HepG2 (cell line): ENCODE data around the gene SLC29A1. TPM values are rescaled to one million over a fixed set of nuclear protein-coding genes. Genes with fewer than 3 reads are reported as not detected.

ENCODE experiments used
- AGO2 ChIP-seq: fragments of 200-400 bp; formaldehyde crosslinking; optimal IDR thresholded peaks from 2 replicates; pipeline ENCODE3; 2017; ENCODE audit warnings: mild to moderate bottlenecking, low read depth, low read length, moderate library complexity
- ARHGAP35 ChIP-seq: sonication (generic); formaldehyde crosslinking; IDR thresholded peaks from 2 replicates; pipeline ENCODE4 v1.9.0; 2022; ENCODE audit warnings: mild to moderate bottlenecking, inconsistent platforms, moderate library complexity, missing genetic modification reagents, borderline replicate concordance
- BCL6 ChIP-seq: IDR thresholded peaks from 2 replicates; pipeline ENCODE4 v1.6.1; 2016; ENCODE audit warnings: missing genetic modification reagents, missing compliant biosample characterization
- CBX1 ChIP-seq: IDR thresholded peaks from one replicate; pipeline ENCODE4 v1.6.1; 2016; ENCODE audit warnings: antibody characterized with exemption, low read depth
- ERF ChIP-seq: IDR thresholded peaks from 2 replicates; pipeline ENCODE4 v1.6.1; 2018; ENCODE audit warnings: missing biosample characterization, missing genetic modification reagents
- ETV6 ChIP-seq: sonication (generic); formaldehyde crosslinking; conservative IDR thresholded peaks from 2 replicates; pipeline ENCODE4 v1.4.0; 2020; ENCODE audit warnings: missing genetic modification reagents
- FOXP1 ChIP-seq, 2 experiments: fragments of 450-650 bp in 1 of 2; IDR thresholded peaks; 2 replicates each; pipeline ENCODE4 v1.6.1; 2017 to 2018; ENCODE audit warnings: antibody characterized with exemption in 1 of 2
- IKZF1 ChIP-seq: fragments of 450-650 bp; IDR thresholded peaks from 2 replicates; pipeline ENCODE4 v1.7.1; 2016
- KDM5A ChIP-seq: fragments of 200-600 bp; sonication (generic); IDR thresholded peaks from 2 replicates; pipeline ENCODE4 v1.7.0; 2018; ENCODE audit warnings: antibody characterized with exemption, mild to moderate bottlenecking, low read length, borderline replicate concordance
- KLF13 ChIP-seq: sonication (generic); formaldehyde crosslinking; IDR thresholded peaks from 2 replicates; pipeline ENCODE4 v1.4.0; 2020; ENCODE audit warnings: mild to moderate bottlenecking, missing genetic modification reagents
- KLF6 ChIP-seq: IDR thresholded peaks from 2 replicates; pipeline ENCODE4 v1.8.0; 2016; ENCODE audit warnings: missing biosample characterization, missing genetic modification reagents
- MLLT10 ChIP-seq: sonication (generic); formaldehyde crosslinking; IDR thresholded peaks from 2 replicates; pipeline ENCODE4 v1.4.0; 2020; ENCODE audit warnings: missing genetic modification reagents
- NR2C2 ChIP-seq: sonication (generic); formaldehyde crosslinking; IDR thresholded peaks from 2 replicates; pipeline ENCODE4 v1.4.0; 2020; ENCODE audit warnings: missing genetic modification reagents, mild to moderate bottlenecking, moderate library complexity, borderline replicate concordance
- PTBP1 ChIP-seq: fragments of 200-400 bp; formaldehyde crosslinking; IDR thresholded peaks from 2 replicates; pipeline ENCODE4 v1.6.1; 2018; ENCODE audit warnings: low read length, low read depth; ENCODE audit not compliant: poor library complexity, severe bottlenecking
- RARG ChIP-seq: sonication (generic); formaldehyde crosslinking; IDR thresholded peaks from 2 replicates; pipeline ENCODE4 v1.4.0; 2020; ENCODE audit warnings: low read depth, mild to moderate bottlenecking, missing genetic modification reagents
- RBFOX2 ChIP-seq: fragments of 200-400 bp; formaldehyde crosslinking; IDR thresholded peaks from 2 replicates; pipeline ENCODE4 v1.6.1; 2017; ENCODE audit warnings: low read depth, mild to moderate bottlenecking, low read length
- ZFP1 ChIP-seq: IDR thresholded peaks from 2 replicates; pipeline ENCODE4 v1.6.1; 2016
- ZNF225 ChIP-seq: sonication (generic); formaldehyde crosslinking; IDR thresholded peaks from 2 replicates; pipeline ENCODE4 v1.4.0; 2020; ENCODE audit warnings: mild to moderate bottlenecking, missing genetic modification reagents
- ZNF382 ChIP-seq: sonication (generic); formaldehyde crosslinking; IDR thresholded peaks from 2 replicates; pipeline ENCODE4 v1.5.0; 2020; ENCODE audit warnings: missing genetic modification reagents, mild to moderate bottlenecking, borderline replicate concordance
- ZNF562 ChIP-seq: sonication (generic); formaldehyde crosslinking; IDR thresholded peaks from 2 replicates; pipeline ENCODE4 v1.8.0; 2022; ENCODE audit warnings: missing genetic modification reagents, borderline replicate concordance
- ZNF652 ChIP-seq: IDR thresholded peaks from 2 replicates; pipeline ENCODE4 v1.6.1; 2016; ENCODE audit warnings: low read depth, borderline replicate concordance
- ZNF674 ChIP-seq: sonication (generic); formaldehyde crosslinking; IDR thresholded peaks from 2 replicates; pipeline ENCODE4 v1.5.0; 2020; ENCODE audit warnings: low read depth, mild to moderate bottlenecking, missing genetic modification reagents
- ZNF737 ChIP-seq: sonication (generic); formaldehyde crosslinking; IDR thresholded peaks from 2 replicates; pipeline ENCODE4 v1.5.0; 2020; ENCODE audit warnings: missing genetic modification reagents, mild to moderate bottlenecking, borderline replicate concordance
- ZNF891 ChIP-seq: sonication (generic); formaldehyde crosslinking; IDR thresholded peaks from 2 replicates; pipeline ENCODE4 v1.5.0; 2020; ENCODE audit warnings: mild to moderate bottlenecking, missing genetic modification reagents
- polyA plus RNA-seq, 8 experiments: library from polyadenylated mRNA; depleted of rRNA in 3 of 8; stranded (reverse) in 7 of 8; unstranded in 1 of 8; fragments of >200 nt; fragmentation: Illumina TruSeq in 4 of 8; extraction: Trizol in 4 of 8; gene quantifications; 2 replicates each; pipeline versions ENCODE4 v1.2.1 to v1.2.3, GENCODE V29; 2011 to 2016; ENCODE audit warnings: low read depth in 4 of 8, missing spikeins in 1 of 8, mixed read lengths in 1 of 8; ENCODE audit not compliant: insufficient read depth in 1 of 8
- total RNA-seq, 5 experiments: library from RNA; depleted of rRNA; stranded (reverse); fragments of >200 nt; fragmentation: Illumina TruSeq; extraction: Trizol; gene quantifications; 2 replicates each; pipeline ENCODE4 v1.2.3, GENCODE V29; 2016; ENCODE audit warnings: low read depth in 1 of 5
- TF ChIP-seq, protein P1 (sequence below): sonication (generic); formaldehyde crosslinking; IDR thresholded peaks from 2 replicates; pipeline ENCODE4 v1.8.0; 2022; ENCODE audit warnings: missing genetic modification reagents, mild to moderate bottlenecking, inconsistent platforms, borderline replicate concordance

The SLC29A1 gene
- total and polyA plus RNA-seq, 2 of the 13 experiments (the other 11 are each of a cell fraction or from before 2014, with no cell fraction given) = 43.2 to 106 TPM

DNA sequence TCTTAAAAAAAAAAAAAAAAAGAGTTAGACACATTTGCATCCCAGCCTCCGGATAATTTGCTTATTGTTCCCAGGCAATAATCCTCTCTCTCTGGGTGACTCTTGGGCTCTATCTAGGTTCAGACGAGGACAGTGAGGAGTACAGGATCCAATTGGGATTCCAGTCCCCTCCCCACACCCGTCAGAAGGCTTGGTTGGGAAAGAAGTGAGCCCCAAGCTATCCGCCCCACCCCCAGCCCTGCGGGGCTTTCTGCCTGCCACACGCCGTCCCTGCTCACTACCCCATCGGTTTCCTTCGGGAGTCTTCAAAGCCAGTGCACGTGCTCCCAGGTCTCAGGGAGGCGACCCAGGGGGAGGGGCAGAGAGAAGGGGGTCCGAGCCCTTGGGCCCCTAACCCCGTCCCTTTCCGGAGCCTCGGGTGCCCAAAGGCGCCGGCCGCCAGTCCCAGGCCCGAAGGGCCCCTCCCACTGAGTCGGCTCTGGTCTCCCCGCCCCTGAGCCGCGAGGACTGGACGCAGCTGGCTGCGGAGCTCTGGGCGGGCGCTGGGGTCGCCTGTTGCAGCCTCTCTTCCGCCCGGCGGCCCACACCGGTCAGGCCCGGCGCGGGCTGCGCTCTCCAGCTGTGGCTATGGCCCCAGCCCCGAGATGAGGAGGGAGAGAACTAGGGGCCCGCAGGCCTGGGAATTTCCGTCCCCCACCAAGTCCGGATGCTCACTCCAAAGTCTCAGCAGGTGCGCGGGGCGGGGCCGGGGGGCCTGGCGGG is 4.2 kb upstream of the SLC29A1 start (continued):
- TF ChIP-seq ZNF652 (CRISPR knock-in tag) (no peak), RBFOX2 (peak; percentile 82), BCL6 (peak; percentile 44; the same call in 1 of the 2 replicates), KLF13 (CRISPR knock-in tag) (peak; percentile 89; the same call in 1 of the 2 replicates), PTBP1 (no peak), KDM5A (no peak), ERF (peak; percentile 74; the same call in 1 of the 2 replicates), AGO2 (peak; percentile 32), ZNF562 (CRISPR knock-in tag) (no peak), ETV6 (no peak), ZFP1 (0 out of 2 replicates have a peak, but pooled peaks have one; percentile 43), ZNF382 (CRISPR knock-in tag) (no peak), CBX1 (peak; percentile 56), ZNF674 (CRISPR knock-in tag) (no peak), FOXP1 (IDR thresholded peaks at IDR 0.05) (no peak), FOXP1 (CRISPR knock-in tag; IDR thresholded peaks at IDR 0.05) (no peak; the same call in 1 of the 2 replicates), NR2C2 (no peak), IKZF1 (no peak), KLF6 (CRISPR knock-in tag) (no peak), ZNF891 (0 out of 2 replicates have a peak, but pooled peaks have one; percentile 36), ZNF737 (no peak), MLLT10 (CRISPR knock-in tag) (no peak), RARG (CRISPR knock-in tag) (no peak), ZNF225 (CRISPR knock-in tag) (peak; percentile 81), ARHGAP35 (peak; percentile 92)
- TF ChIP-seq, protein P1, sequence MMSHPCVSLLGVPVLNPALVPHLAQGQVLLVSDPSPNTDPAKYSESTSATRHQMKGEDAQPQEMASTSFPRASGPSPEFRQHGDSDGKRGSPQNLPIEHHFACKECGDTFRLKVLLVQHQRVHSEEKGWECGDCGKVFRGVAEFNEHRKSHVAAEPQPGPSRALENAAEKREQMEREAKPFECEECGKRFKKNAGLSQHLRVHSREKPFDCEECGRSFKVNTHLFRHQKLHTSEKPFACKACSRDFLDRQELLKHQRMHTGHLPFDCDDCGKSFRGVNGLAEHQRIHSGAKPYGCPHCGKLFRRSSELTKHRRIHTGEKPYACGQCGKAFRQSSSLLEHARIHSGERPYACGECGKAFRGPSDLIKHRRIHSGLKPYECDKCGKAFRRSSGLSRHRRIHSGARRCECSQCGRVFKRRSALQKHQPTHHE = peak; percentile 55; the same call in 1 of the 2 replicates
